Hepatocyte (in vitro differentiated cells): ENCODE measurements around the gene OPRL1. TPM values are rescaled to one million over a fixed set of nuclear protein-coding genes. Genes with fewer than 3 reads are reported as not detected.

ENCODE experiments used
- DNase-seq: peaks from one replicate; pipeline ENCODE4 v3.0.0-alpha.2; 2016; ENCODE audit warnings: low spot score
- H2AFZ ChIP-seq: fragments of 200-600 bp; sonication (generic); 2 replicates; pipeline ENCODE4 v1.6.0; 2016; ENCODE audit warnings: antibody characterized with exemption, mild to moderate bottlenecking
- H3K27ac ChIP-seq: fragments of 200-600 bp; sonication (generic); 2 replicates; pipeline ENCODE4 v1.5.1; 2016; ENCODE audit warnings: mild to moderate bottlenecking
- H3K27me3 ChIP-seq: fragments of 200-600 bp; sonication (generic); 2 replicates; pipeline ENCODE4 v1.6.1; 2016
- H3K36me3 ChIP-seq: fragments of 200-600 bp; sonication (generic); replicated peaks from 2 replicates; pipeline ENCODE4 v1.5.1; 2016; ENCODE audit warnings: low read depth; ENCODE audit not compliant: insufficient read depth
- H3K4me1 ChIP-seq: fragments of 200-600 bp; sonication (generic); 2 replicates; pipeline ENCODE4 v1.5.1; 2016; ENCODE audit warnings: mild to moderate bottlenecking, moderate library complexity; ENCODE audit not compliant: insufficient read depth
- H3K4me2 ChIP-seq: fragments of 200-600 bp; sonication (generic); 2 replicates; pipeline ENCODE4 v1.6.0; 2016
- H3K4me3 ChIP-seq: fragments of 200-600 bp; sonication (generic); 2 replicates; pipeline ENCODE4 v1.5.1; 2016; ENCODE audit warnings: mild to moderate bottlenecking
- H3K79me2 ChIP-seq: fragments of 200-600 bp; sonication (generic); 2 replicates; pipeline ENCODE4 v1.6.0; 2017; ENCODE audit warnings: mild to moderate bottlenecking
- H3K9me2 ChIP-seq: fragments of 200-600 bp; sonication (generic); replicated peaks from 2 replicates; pipeline ENCODE4 v1.6.0; 2017; ENCODE audit warnings: mild to moderate bottlenecking; ENCODE audit not compliant: insufficient read depth
- H3K9me3 ChIP-seq: fragments of 200-600 bp; sonication (generic); 2 replicates; pipeline ENCODE4 v1.5.1; 2016; ENCODE audit warnings: low read depth, mild to moderate bottlenecking
- H4K20me1 ChIP-seq: fragments of 200-600 bp; sonication (generic); 2 replicates; pipeline ENCODE4 v1.6.0; 2016; ENCODE audit warnings: mild to moderate bottlenecking; ENCODE audit not compliant: insufficient read depth, poor library complexity, severe bottlenecking
- EZH2 ChIP-seq: fragments of 200-600 bp; sonication (generic); IDR thresholded peaks from 2 replicates; pipeline ENCODE4 v1.6.1; 2016; ENCODE audit warnings: antibody characterized with exemption, mild to moderate bottlenecking, borderline replicate concordance
- EZH2phosphoT487 ChIP-seq: fragments of 200-600 bp; sonication (generic); IDR thresholded peaks from one replicate; pipeline ENCODE4 v1.6.1; 2018; ENCODE audit warnings: antibody characterized with exemption, mild to moderate bottlenecking, low read depth, moderate library complexity; ENCODE audit not compliant: unreplicated experiment, severe bottlenecking
- WGBS: methylation state at CpG from one replicate; pipeline ENCODE4 v1.1.6; 2016; ENCODE audit warnings: low lambda C conversion rate; ENCODE audit errors: missing lambda C conversion rate; 5-methylcytosine and 5-hydroxymethylcytosine counted together
- polyA plus RNA-seq: library from polyadenylated mRNA; unstranded; fragments of >200 nt; fragmentation: Nextera tagmentation; extraction: Ambion mirVana; gene quantifications from 2 replicates; pipeline ENCODE4 v1.2.1, GENCODE V29; 2016
- total RNA-seq: library from RNA; depleted of rRNA; stranded (reverse); fragments of >200 nt; gene quantifications from 2 replicates; pipeline ENCODE4 v1.2.3, GENCODE V29; 2014
- TF ChIP-seq, protein P1 (sequence below): fragments of 200-600 bp; sonication (generic); IDR thresholded peaks from 2 replicates; pipeline ENCODE4 v1.5.1; 2016; ENCODE audit warnings: antibody characterized with exemption, mild to moderate bottlenecking; ENCODE audit not compliant: poor library complexity

The OPRL1 gene
- total and polyA plus RNA-seq, 2 experiments from 2014 or later: 0.50 to 1.5 TPM

GRCh38 chr20:64044484-64045247 lies 35.2 kb upstream of the OPRL1 start:
- Histone ChIP-seq H3K27ac (no peak overlapping the region), H3K9me2 (no peaks in the 10 kb centered on the region), H3K4me2 (no peak overlapping the region), H3K4me3 (no peak overlapping the region), H3K36me3 (no peaks in the 10 kb centered on the region), H3K9me3 (no peaks in the 10 kb centered on the region), H4K20me1 (no peaks in the 10 kb centered on the region), H2AFZ (no peak overlapping the region), H3K27me3 (peaks cover 60% of the 10 kb centered on the region), H3K4me1 (peaks cover 18% of the 10 kb centered on the region), H3K79me2 (no peaks in the 10 kb centered on the region)
- peak; percentile 56 for DNase-seq
- WGBS: 81% methylated on average over 14 of the region's 14 CpGs
- no peak for TF ChIP-seq EZH2phosphoT487
- TF ChIP-seq, protein P1, sequence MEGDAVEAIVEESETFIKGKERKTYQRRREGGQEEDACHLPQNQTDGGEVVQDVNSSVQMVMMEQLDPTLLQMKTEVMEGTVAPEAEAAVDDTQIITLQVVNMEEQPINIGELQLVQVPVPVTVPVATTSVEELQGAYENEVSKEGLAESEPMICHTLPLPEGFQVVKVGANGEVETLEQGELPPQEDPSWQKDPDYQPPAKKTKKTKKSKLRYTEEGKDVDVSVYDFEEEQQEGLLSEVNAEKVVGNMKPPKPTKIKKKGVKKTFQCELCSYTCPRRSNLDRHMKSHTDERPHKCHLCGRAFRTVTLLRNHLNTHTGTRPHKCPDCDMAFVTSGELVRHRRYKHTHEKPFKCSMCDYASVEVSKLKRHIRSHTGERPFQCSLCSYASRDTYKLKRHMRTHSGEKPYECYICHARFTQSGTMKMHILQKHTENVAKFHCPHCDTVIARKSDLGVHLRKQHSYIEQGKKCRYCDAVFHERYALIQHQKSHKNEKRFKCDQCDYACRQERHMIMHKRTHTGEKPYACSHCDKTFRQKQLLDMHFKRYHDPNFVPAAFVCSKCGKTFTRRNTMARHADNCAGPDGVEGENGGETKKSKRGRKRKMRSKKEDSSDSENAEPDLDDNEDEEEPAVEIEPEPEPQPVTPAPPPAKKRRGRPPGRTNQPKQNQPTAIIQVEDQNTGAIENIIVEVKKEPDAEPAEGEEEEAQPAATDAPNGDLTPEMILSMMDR: no peak
- TF ChIP-seq EZH2: no peak

GRCh38 chr20:64045346-64046011 lies 34.4 kb upstream of the OPRL1 start:
- TF ChIP-seq EZH2 (no peak), EZH2phosphoT487 (no peak)
- TF ChIP-seq, protein P1: no peak
- Histone ChIP-seq H3K79me2 (no peaks in the 10 kb centered on the region), H2AFZ (no peak overlapping the region), H3K4me3 (no peak overlapping the region), H3K9me2 (no peaks in the 10 kb centered on the region), H3K27ac (no peak overlapping the region), H3K36me3 (no peaks in the 10 kb centered on the region), H3K27me3 (peaks cover 61% of the 10 kb centered on the region), H3K4me2 (no peak overlapping the region), H3K9me3 (no peaks in the 10 kb centered on the region), H4K20me1 (no peaks in the 10 kb centered on the region), H3K4me1 (peaks cover 25% of the 10 kb centered on the region)
- 77% methylated on average over 11 of the region's 11 CpGs for WGBS
- DNase-seq: no peak

GRCh38 chr20:64047046-64047389 lies 32.9 kb upstream of the OPRL1 start:
- no peaks in the 10 kb centered on the region for H3K79me2 ChIP-seq
- H3K9me3 ChIP-seq: no peaks in the 10 kb centered on the region
- TF ChIP-seq, protein P1: no peak
- no peak for TF ChIP-seq EZH2phosphoT487
- no peak for TF ChIP-seq EZH2
- H3K27me3 ChIP-seq: peaks cover 54% of the 10 kb centered on the region
- no peak overlapping the region for H3K27ac ChIP-seq
- WGBS: 87% methylated on average over 6 of the region's 8 CpGs
- no peak overlapping the region for H3K4me2 ChIP-seq
- no peaks in the 10 kb centered on the region for H3K9me2 ChIP-seq
- no peaks in the 10 kb centered on the region for H4K20me1 ChIP-seq
- no peaks in the 10 kb centered on the region for H3K36me3 ChIP-seq
- H2AFZ ChIP-seq: no peak overlapping the region
- no peak overlapping the region for H3K4me3 ChIP-seq
- H3K4me1 ChIP-seq: peaks cover 16% of the 10 kb centered on the region
- DNase-seq: no peak
